HCT116 (cell line): ENCODE data around the gene NUF2. TPM values are rescaled to one million over a fixed set of nuclear protein-coding genes. Genes with fewer than 3 reads are reported as not detected.

Source experiments
- ATAC-seq: fragments of 200-7000 bp; cut with Tn5 transposase; 2 replicates; pipeline ENCODE4 v1.9.1; 2020; ENCODE audit warnings: mild to moderate bottlenecking, moderate library complexity
- BruUV-seq: library from RNA; stranded (reverse); fragments of 400-500 nt; replicated peaks from 2 replicates; lab custom pipeline; 2021; lab: Mats Ljungman, UMichigan
- CTCF ChIA-PET: fragments of 300-600 bp; sonication (Branson Sonifier 250); formaldehyde crosslinking; loops from one replicate; lab custom pipeline; 2021; ENCODE audit warnings: antibody characterized with exemption; lab: Charles Lee
- POLR2A ChIA-PET: fragments of 300-600, 350-600 bp; sonication (Branson Sonifier 250); formaldehyde crosslinking; loops from one replicate; lab custom pipeline; 2021; ENCODE audit warnings: antibody characterized with exemption; lab: Charles Lee
- RAD21 ChIA-PET, 2 experiments: fragments of 300-600 bp; sonication (Branson Sonifier 250); formaldehyde crosslinking; loops; one replicate each; lab custom pipeline; 2023; ENCODE audit warnings: low total read pairs in 2 of 2; ENCODE audit not compliant: uncharacterized antibody in 2 of 2, unreplicated experiment in 2 of 2, low non-redundant PET in 1 of 2; lab: Charles Lee
- DNase-seq: peaks from one replicate; pipeline ENCODE4 v3.0.0-alpha.2; 2010; ENCODE audit warnings: low read depth, low spot score
- H2AFZ ChIP-seq: fragments of 200-600 bp; shearing (Covaris generic), sonication (generic); 2 replicates; pipeline ENCODE4 v1.6.1; 2017; ENCODE audit warnings: low read depth, mixed run types, mixed read lengths, antibody characterized with exemption, low read length; ENCODE audit not compliant: poor library complexity, severe bottlenecking
- H3K27ac ChIP-seq: 2 replicates; pipeline ENCODE4 v1.5.1; 2012; ENCODE audit warnings: low read depth, low read length
- H3K27me3 ChIP-seq: fragments of 200-600 bp; sonication (generic); 2 replicates; pipeline ENCODE4 v1.6.1; 2016; ENCODE audit warnings: mixed run types, low read length, mixed read lengths; ENCODE audit not compliant: insufficient read depth
- H3K36me3 ChIP-seq, 2 experiments: fragments of 200-500 bp in 1 of 2; fragments of 200-600 bp in 1 of 2; sonication (Bioruptor generic) in 1 of 2; sonication (generic) in 1 of 2; 2 replicates each; pipeline versions ENCODE4 v1.5.1 to v1.6.1; 2014 to 2016; ENCODE audit warnings: low read length in 2 of 2, inconsistent platforms in 1 of 2, mixed read lengths in 1 of 2, mixed run types in 1 of 2; ENCODE audit not compliant: insufficient read depth in 2 of 2, control insufficient read depth in 1 of 2
- H3K4me1 ChIP-seq, 2 experiments: fragments of 200-600 bp in 1 of 2; sonication (generic) in 1 of 2; 2 replicates each; pipeline versions ENCODE4 v1.5.1 to v1.6.1; 2012 to 2017; ENCODE audit warnings: low read length in 2 of 2, inconsistent platforms in 1 of 2, mild to moderate bottlenecking in 1 of 2, mixed read lengths in 1 of 2, mixed run types in 1 of 2, moderate library complexity in 1 of 2; ENCODE audit not compliant: insufficient read depth in 2 of 2, control insufficient read depth in 1 of 2
- H3K4me2 ChIP-seq: fragments of 200-600 bp; sonication (generic); 2 replicates; pipeline ENCODE4 v1.6.1; 2017; ENCODE audit warnings: mixed run types, low read length, mixed read lengths
- H3K4me3 ChIP-seq, 2 experiments: fragments of 200-600 bp in 1 of 2; sonication (generic) in 1 of 2; replicated peaks in 1 of 2; 2 replicates each; pipeline ENCODE4 v1.5.1; 2011 to 2016; ENCODE audit warnings: low read length in 2 of 2, control low read depth in 1 of 2, low read depth in 1 of 2, mild to moderate bottlenecking in 1 of 2, mixed read lengths in 1 of 2, mixed run types in 1 of 2
- H3K79me2 ChIP-seq: fragments of 200-600 bp; sonication (generic); 2 replicates; pipeline ENCODE4 v1.6.1; 2017; ENCODE audit warnings: mild to moderate bottlenecking, mixed run types, low read length, moderate library complexity, mixed read lengths; ENCODE audit not compliant: insufficient read depth
- H3K9ac ChIP-seq: fragments of 200-600 bp; sonication (generic); 2 replicates; pipeline ENCODE4 v1.6.1; 2016; ENCODE audit warnings: low read length, mixed read lengths
- H3K9me2 ChIP-seq: fragments of 200-600 bp; sonication (generic), shearing (Covaris generic); 2 replicates; pipeline ENCODE4 v1.6.1; 2017; ENCODE audit warnings: mixed run types, mild to moderate bottlenecking, moderate library complexity; ENCODE audit not compliant: insufficient read depth
- H3K9me3 ChIP-seq, 2 experiments: fragments of 200-500 bp in 1 of 2; fragments of 200-600 bp in 1 of 2; sonication (Bioruptor generic) in 1 of 2; sonication (generic) in 1 of 2; 2 replicates each; pipeline ENCODE4 v1.6.1; 2014 to 2017; ENCODE audit warnings: low read length in 2 of 2, mixed read lengths in 2 of 2, inconsistent platforms in 1 of 2, low read depth in 1 of 2, mild to moderate bottlenecking in 1 of 2, mixed run types in 1 of 2, moderate library complexity in 1 of 2; ENCODE audit not compliant: control insufficient read depth in 1 of 2, insufficient read depth in 1 of 2
- H4K20me1 ChIP-seq: fragments of 200-600 bp; sonication (generic), shearing (Covaris generic); 2 replicates; pipeline ENCODE4 v1.6.1; 2017; ENCODE audit warnings: mixed run types, mild to moderate bottlenecking, moderate library complexity; ENCODE audit not compliant: insufficient read depth
- CBX3 ChIP-seq: IDR thresholded peaks from 2 replicates; pipeline ENCODE4 v1.6.1; 2012; ENCODE audit warnings: low read depth
- CEBPB ChIP-seq: IDR thresholded peaks from 2 replicates; pipeline ENCODE4 v1.6.1; 2012; ENCODE audit warnings: low read depth
- EGR1 ChIP-seq: IDR thresholded peaks from 2 replicates; pipeline ENCODE4 v1.6.1; 2012; ENCODE audit warnings: low read depth
- EZH2 ChIP-seq: fragments of 200-600 bp; sonication (generic); IDR thresholded peaks from 2 replicates; pipeline ENCODE4 v1.6.1; 2017; ENCODE audit warnings: antibody characterized with exemption, mixed run types
- POLR2A ChIP-seq: IDR thresholded peaks from 2 replicates; pipeline ENCODE4 v1.7.0; 2011; ENCODE audit warnings: borderline replicate concordance; ENCODE audit not compliant: insufficient read depth, insufficient read length; ENCODE audit errors: extremely low read depth
- POLR2AphosphoS5 ChIP-seq: IDR thresholded peaks from 2 replicates; pipeline ENCODE4 v1.6.1; 2011; ENCODE audit warnings: mild to moderate bottlenecking, low read depth, low read length, moderate library complexity
- SIN3A ChIP-seq: IDR thresholded peaks from 2 replicates; pipeline ENCODE4 v1.6.1; 2012; ENCODE audit warnings: low read depth
- YY1 ChIP-seq: IDR thresholded peaks from 2 replicates; pipeline ENCODE4 v1.6.1; 2011; ENCODE audit warnings: low read length, low read depth, moderate library complexity, mild to moderate bottlenecking; ENCODE audit not compliant: insufficient replicate concordance; ENCODE audit errors: extremely low read depth
- ZNF274 ChIP-seq: fragments of 200-500 bp; sonication (Bioruptor generic); IDR thresholded peaks from 2 replicates; pipeline ENCODE4 v1.6.1; 2014; ENCODE audit warnings: mild to moderate bottlenecking, low read depth, low read length, inconsistent platforms
- intact Hi-C: fragments of 100-400 bp; cut with micrococcal nuclease; formaldehyde crosslinking; loops from 2 replicates; pipeline ENCODE4 v1.10.0; 2022
- total RNA-seq: library from RNA; stranded (reverse); gene quantifications from one replicate; pipeline ENCODE4 v1.2.1, GENCODE V29; 2021; ENCODE audit not compliant: unreplicated experiment
- TF ChIP-seq, protein P1 (sequence below): IDR thresholded peaks from 2 replicates; pipeline ENCODE4 v1.6.1; 2011; ENCODE audit warnings: mild to moderate bottlenecking, low read length, moderate library complexity; ENCODE audit not compliant: insufficient replicate concordance; ENCODE audit errors: extremely low read depth
- TF ChIP-seq, protein P2 (sequence below): IDR thresholded peaks from 2 replicates; pipeline ENCODE4 v1.6.1; 2012
- TF ChIP-seq, protein P3 (sequence below): IDR thresholded peaks from 2 replicates; pipeline ENCODE4 v1.6.1; 2012
- TF ChIP-seq, protein P4 (sequence below), 3 experiments: fragments of 200-600 bp in 1 of 3; sonication (generic) in 1 of 3; IDR thresholded peaks in 2 of 3; conservative IDR thresholded peaks in 1 of 3; 2 replicates each; pipeline ENCODE4 v1.5.1; 2012 to 2017; ENCODE audit warnings: low read depth in 2 of 3, low read length in 2 of 3, antibody characterized with exemption in 1 of 3, borderline replicate concordance in 1 of 3, control low read depth in 1 of 3, mild to moderate bottlenecking in 1 of 3, mixed read lengths in 1 of 3, mixed run types in 1 of 3, moderate library complexity in 1 of 3; ENCODE audit not compliant: insufficient read depth in 1 of 3

NUF2 gene
- total RNA-seq, 1 experiment from 2014 or later = 37.6 TPM

DNA sequence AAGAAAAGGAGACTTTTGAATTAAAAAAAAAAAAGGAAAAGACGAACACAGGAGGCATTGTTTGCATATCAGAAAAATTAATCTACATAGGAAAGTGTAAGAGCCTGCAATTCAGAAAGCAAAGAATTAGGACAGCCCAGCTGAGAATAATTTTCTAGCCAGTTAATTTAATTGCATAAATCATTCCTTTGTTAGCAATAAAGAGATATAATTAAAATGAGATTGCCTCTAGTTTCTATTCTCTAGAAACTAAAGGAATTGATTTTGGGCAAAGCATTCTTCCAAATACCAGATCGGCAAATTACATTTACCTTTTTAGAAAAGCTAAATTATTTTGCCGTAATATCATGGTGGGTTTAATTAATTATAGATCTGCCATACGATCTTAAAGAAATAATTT, 46.0 kb downstream of the NUF2 start:
- H3K4me3 ChIP-seq = no peak overlapping the region
- no peak overlapping the region for H3K27ac ChIP-seq
- no peaks in the 10 kb centered on the region for H3K9me3 ChIP-seq
- no peak overlapping the region for H3K4me2 ChIP-seq
- H3K4me1 ChIP-seq = no peaks in the 10 kb centered on the region
- no peak for ATAC-seq
- POLR2A ChIA-PET = no interaction called here
- RAD21 ChIA-PET = no interaction called here
- no peak overlapping the region for H2AFZ ChIP-seq
- CTCF ChIA-PET = no interaction called here
- H3K79me2 ChIP-seq = no peaks in the 10 kb centered on the region
- no peak overlapping the region for H3K9ac ChIP-seq
- no peak for DNase-seq
- no peaks in the 10 kb centered on the region for H3K36me3 ChIP-seq
- TF ChIP-seq YY1 = no peak
- TF ChIP-seq, protein P1, sequence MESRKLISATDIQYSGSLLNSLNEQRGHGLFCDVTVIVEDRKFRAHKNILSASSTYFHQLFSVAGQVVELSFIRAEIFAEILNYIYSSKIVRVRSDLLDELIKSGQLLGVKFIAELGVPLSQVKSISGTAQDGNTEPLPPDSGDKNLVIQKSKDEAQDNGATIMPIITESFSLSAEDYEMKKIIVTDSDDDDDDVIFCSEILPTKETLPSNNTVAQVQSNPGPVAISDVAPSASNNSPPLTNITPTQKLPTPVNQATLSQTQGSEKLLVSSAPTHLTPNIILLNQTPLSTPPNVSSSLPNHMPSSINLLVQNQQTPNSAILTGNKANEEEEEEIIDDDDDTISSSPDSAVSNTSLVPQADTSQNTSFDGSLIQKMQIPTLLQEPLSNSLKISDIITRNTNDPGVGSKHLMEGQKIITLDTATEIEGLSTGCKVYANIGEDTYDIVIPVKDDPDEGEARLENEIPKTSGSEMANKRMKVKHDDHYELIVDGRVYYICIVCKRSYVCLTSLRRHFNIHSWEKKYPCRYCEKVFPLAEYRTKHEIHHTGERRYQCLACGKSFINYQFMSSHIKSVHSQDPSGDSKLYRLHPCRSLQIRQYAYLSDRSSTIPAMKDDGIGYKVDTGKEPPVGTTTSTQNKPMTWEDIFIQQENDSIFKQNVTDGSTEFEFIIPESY = no peak
- TF ChIP-seq, protein P2, sequence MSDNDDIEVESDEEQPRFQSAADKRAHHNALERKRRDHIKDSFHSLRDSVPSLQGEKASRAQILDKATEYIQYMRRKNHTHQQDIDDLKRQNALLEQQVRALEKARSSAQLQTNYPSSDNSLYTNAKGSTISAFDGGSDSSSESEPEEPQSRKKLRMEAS = no peak
- no peak for TF ChIP-seq CBX3
- no peak for TF ChIP-seq EZH2
- TF ChIP-seq, protein P3, sequence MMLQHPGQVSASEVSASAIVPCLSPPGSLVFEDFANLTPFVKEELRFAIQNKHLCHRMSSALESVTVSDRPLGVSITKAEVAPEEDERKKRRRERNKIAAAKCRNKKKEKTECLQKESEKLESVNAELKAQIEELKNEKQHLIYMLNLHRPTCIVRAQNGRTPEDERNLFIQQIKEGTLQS = no peak
- TF ChIP-seq, all 23 proteins: peak for 0
- Histone ChIP-seq H4K20me1 (no peaks in the 10 kb centered on the region), H3K27me3 (peaks cover 9% of the 10 kb centered on the region), H3K9me2 (no peaks in the 10 kb centered on the region)
- no TSS peak for BruUV-seq
- intact Hi-C loops = no loop called here

DNA sequence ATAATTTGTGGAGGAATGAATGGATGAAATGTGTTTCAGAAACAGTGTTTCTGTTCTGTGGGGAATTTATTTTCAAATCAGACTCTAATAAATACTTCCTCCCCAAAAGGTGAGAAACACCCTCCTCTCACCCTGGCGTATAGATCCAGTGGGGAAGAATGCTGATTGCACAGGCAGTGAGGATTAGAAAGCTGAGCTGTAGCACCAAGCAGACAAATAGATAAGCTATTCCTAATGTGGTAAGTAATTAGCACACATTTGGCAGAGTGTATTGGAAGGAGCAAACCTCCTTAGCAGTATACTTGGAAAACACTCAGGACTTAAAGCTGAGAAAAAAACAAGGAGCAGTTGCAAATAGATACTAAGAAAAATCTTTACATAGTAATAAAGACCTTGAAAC, 50.8 kb downstream of the NUF2 start:
- ATAC-seq (no peak), DNase-seq (no peak)
- BruUV-seq = no TSS peak
- RAD21 ChIA-PET = no interaction called here
- POLR2A ChIA-PET = no interaction called here
- Histone ChIP-seq H3K4me1 (no peaks in the 10 kb centered on the region), H3K9ac (no peak overlapping the region), H3K4me3 (no peak overlapping the region), H3K79me2 (no peaks in the 10 kb centered on the region), H3K4me2 (no peak overlapping the region), H4K20me1 (no peaks in the 10 kb centered on the region), H3K27me3 (peaks cover 9% of the 10 kb centered on the region), H3K9me3 (no peaks in the 10 kb centered on the region), H2AFZ (no peak overlapping the region), H3K9me2 (no peaks in the 10 kb centered on the region), H3K36me3 (no peaks in the 10 kb centered on the region), H3K27ac (no peak overlapping the region)
- intact Hi-C loops = no loop called here
- TF ChIP-seq POLR2AphosphoS5 = no peak
- TF ChIP-seq POLR2A = no peak
- TF ChIP-seq, protein P4, sequence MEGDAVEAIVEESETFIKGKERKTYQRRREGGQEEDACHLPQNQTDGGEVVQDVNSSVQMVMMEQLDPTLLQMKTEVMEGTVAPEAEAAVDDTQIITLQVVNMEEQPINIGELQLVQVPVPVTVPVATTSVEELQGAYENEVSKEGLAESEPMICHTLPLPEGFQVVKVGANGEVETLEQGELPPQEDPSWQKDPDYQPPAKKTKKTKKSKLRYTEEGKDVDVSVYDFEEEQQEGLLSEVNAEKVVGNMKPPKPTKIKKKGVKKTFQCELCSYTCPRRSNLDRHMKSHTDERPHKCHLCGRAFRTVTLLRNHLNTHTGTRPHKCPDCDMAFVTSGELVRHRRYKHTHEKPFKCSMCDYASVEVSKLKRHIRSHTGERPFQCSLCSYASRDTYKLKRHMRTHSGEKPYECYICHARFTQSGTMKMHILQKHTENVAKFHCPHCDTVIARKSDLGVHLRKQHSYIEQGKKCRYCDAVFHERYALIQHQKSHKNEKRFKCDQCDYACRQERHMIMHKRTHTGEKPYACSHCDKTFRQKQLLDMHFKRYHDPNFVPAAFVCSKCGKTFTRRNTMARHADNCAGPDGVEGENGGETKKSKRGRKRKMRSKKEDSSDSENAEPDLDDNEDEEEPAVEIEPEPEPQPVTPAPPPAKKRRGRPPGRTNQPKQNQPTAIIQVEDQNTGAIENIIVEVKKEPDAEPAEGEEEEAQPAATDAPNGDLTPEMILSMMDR (IDR thresholded peaks at IDR 0.05 in 2 of 3, conservative IDR thresholded peaks at IDR 0.05 in 1 of 3; ENCODE audit: borderline replicate concordance in 1 of 3, insufficient read depth in 1 of 3, low read depth in 2 of 3, low read length in 2 of 3) = no peak
- TF ChIP-seq, protein P3 = no peak
- no peak for TF ChIP-seq CEBPB
- no peak for TF ChIP-seq EGR1
- TF ChIP-seq SIN3A = no peak
- no peak for TF ChIP-seq ZNF274
- CTCF ChIA-PET = interaction anchor here (1.1 kb wide), 1 partner anchor 13 kb away, joined by 3 read pairs; no protein-coding TSS in a partner anchor
